PFSK-1 (cell line): ENCODE results near the gene PPIL3.

Source experiments
- FOXP2 ChIP-seq: optimal IDR thresholded peaks from 2 replicates; pipeline ENCODE3; 2011; ENCODE audit warnings: borderline replicate concordance, control low read depth, inconsistent platforms; ENCODE audit not compliant: insufficient read depth; ENCODE audit errors: extremely low read length, extremely low read depth
- POLR2AphosphoS5 ChIP-seq: IDR thresholded peaks from 2 replicates; pipeline ENCODE4 v1.6.1; 2012; ENCODE audit warnings: low read depth, mild to moderate bottlenecking, control low read depth, low read length, moderate library complexity
- REST ChIP-seq, 2 experiments: IDR thresholded peaks; 2 replicates each; pipeline versions ENCODE4 v1.6.1 to v1.8.0; 2011 to 2012; ENCODE audit warnings: low read depth in 2 of 2, low read length in 2 of 2, control low read depth in 1 of 2, inconsistent platforms in 1 of 2, mild to moderate bottlenecking in 1 of 2, moderate library complexity in 1 of 2; ENCODE audit not compliant: insufficient read depth in 1 of 2
- SIN3A ChIP-seq: IDR thresholded peaks from 2 replicates; pipeline ENCODE4 v1.6.1; 2012; ENCODE audit warnings: mild to moderate bottlenecking, low read length, moderate library complexity, borderline replicate concordance; ENCODE audit not compliant: insufficient read depth
- TAF1 ChIP-seq: IDR thresholded peaks from 2 replicates; pipeline ENCODE4 v1.6.1; 2012; ENCODE audit warnings: low read length, control low read depth, borderline replicate concordance; ENCODE audit not compliant: insufficient read depth

PPIL3 gene

GRCh38 chr2:200869014-200869413 is 19.9 kb downstream of the PPIL3 start:
- TF ChIP-seq TAF1 (no peak), SIN3A (no peak), POLR2AphosphoS5 (no peak), FOXP2 (no peak), REST (IDR thresholded peaks at IDR 0.05; ENCODE audit: insufficient read depth in 1 of 2, low read depth in 2 of 2, low read length in 2 of 2) (no peak)

GRCh38 chr2:200864176-200865034 is 24.5 kb downstream of the PPIL3 start, which contains the start of gene CLK1:
CLK1 (minus strand) TSS chr2:200864658; CDS start chr2:200861862, 2,796 bp downstream.
- TF ChIP-seq POLR2AphosphoS5 (peak; percentile 96), FOXP2 (peak; percentile 92), TAF1 (peak; percentile 57; the same call in 1 of the 2 replicates), SIN3A (peak; percentile 96), REST (IDR thresholded peaks at IDR 0.05; ENCODE audit: insufficient read depth in 1 of 2, low read depth in 2 of 2, low read length in 2 of 2) (no peak)

GRCh38 chr2:200863782-200864175 is 25.1 kb downstream of the PPIL3 start:
- TF ChIP-seq REST (IDR thresholded peaks at IDR 0.05; ENCODE audit: insufficient read depth in 1 of 2, low read depth in 2 of 2, low read length in 2 of 2) (no peak), SIN3A (no peak), FOXP2 (no peak), TAF1 (no peak), POLR2AphosphoS5 (no peak)

GRCh38 chr2:200862532-200863000 is 26.3 kb downstream of the PPIL3 start:
- no peak for TF ChIP-seq SIN3A
- TF ChIP-seq TAF1: no peak
- TF ChIP-seq REST (IDR thresholded peaks at IDR 0.05; ENCODE audit: insufficient read depth in 1 of 2, low read depth in 2 of 2, low read length in 2 of 2): no peak
- TF ChIP-seq FOXP2: no peak
- no peak for TF ChIP-seq POLR2AphosphoS5
